Activated T-helper 1 cell treated with Interleukin-2 at 50 U/mL for 16 hours (primary cell): ENCODE data around the gene GPR61.

Experiments
- DNase-seq: peaks from one replicate; pipeline ENCODE4 v3.0.0-alpha.2; 2020; ENCODE audit warnings: low read depth

Gene GPR61

DNA sequence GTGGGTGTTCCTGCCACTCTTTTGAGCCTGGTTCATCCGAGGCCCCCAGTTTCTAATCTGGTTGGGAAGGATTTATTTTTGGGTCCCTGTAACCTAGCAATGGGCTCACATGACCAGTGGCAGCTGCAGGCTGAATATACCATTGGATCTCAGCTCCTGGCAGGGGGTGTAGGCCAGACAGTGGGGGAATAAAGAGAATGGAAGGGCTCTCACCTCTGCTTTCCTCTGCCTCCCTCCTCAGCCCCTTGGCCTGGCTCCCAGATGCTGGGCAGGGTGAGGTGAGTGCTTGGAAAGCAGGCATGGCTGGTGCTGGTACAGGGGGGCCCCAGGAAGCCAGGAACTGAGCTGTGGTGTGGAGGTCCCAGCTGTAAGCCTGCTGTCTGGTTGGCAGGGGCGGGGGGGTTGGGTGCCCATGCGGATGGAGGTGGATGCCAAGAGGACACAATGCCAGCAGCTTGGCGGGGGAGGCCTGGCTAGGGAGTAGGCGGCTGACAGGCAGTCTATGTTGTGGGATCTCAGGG lies 3.6 kb upstream of the GPR61 start:
- DNase-seq, result no peak

DNA sequence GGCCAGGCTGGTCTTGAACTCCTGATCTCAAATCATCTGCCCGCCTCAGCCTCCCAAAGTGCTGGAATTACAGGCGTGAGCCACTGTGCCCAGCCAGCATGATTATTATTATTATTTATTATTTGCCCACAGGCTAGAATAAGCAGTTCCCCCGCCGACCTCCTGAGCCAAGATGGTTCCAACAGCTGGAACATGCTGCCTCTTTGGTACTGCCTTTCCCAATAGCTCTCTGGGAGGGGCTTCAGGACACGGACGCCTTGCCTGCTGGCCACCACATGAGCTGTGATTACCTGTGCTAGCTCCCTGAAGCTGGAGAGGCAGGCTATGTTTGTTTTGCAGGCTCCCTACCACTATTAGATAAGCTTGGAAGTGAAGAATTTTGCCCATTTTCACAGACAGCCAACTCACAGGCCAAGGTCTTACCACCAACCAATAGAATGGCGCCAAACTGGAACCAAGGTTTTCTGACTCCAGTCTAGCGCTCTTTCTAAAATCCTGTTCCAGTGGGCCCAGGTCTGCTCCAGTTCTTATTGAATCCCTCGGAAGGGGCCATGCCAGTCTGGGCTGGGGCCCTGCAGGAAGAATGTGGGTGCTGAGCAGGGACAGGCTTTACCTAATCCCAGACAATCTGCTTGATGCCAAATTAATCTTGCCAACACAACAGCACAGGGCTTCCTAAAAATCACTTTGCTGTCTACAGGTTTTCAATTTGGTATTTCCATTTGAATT lies 2.1 kb upstream of the GPR61 start:
- no peak for DNase-seq

DNA sequence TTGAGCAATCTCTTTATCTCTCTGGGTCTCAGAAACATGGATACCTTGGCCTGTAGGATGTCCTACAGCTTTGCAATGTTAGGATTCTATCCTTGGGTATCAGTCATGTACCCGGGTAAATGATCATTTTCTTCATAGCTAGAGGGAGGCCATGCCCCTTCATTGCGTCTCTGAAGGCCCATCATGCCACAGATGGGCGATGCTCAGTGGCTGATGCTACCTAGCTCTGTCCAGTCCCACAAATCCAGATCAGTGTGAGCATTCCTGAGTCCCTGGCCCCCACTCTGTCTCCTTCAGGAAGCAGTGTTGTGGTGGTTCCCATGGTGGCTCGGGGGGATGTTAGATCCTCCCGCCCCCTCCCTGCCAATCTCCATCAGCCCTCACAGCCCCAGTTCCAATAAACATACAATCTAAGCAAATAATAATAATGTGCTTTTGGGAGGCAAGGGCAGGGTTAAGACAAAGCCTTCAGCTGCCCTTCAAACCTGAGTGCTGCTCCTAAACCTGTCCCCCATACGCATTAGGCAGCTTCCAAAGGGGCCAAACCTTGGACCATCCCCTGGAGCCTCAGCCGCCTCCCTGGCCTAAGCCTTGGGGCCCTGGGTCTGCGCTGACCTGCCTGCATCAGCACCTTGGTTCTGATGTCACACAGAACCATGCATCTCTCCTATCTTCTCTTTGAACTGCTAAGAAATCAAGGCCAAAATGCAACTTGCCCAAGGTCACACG lies 681 bp upstream of the GPR61 start:
- no peak for DNase-seq

DNA sequence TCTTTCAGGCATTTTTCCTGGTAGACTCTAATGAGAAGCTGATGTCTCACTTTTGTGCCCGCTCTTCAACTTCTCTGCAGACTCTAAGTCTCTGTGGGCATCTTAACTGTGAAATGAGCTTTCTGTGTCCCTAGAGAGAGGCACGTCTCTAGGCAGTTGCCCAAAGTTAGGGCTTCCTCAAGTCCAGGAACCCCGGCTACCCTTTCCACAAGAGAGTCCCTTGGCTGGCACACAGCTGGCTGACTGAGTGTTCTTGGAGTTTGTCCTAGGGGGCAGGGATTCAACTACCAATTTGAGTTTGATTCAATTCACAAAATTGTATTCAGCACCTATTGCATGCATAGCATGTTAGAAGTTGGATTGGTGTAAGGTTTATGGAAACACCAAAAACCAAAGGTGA lies 1.4 kb downstream of the GPR61 start:
- DNase-seq, result no peak

DNA sequence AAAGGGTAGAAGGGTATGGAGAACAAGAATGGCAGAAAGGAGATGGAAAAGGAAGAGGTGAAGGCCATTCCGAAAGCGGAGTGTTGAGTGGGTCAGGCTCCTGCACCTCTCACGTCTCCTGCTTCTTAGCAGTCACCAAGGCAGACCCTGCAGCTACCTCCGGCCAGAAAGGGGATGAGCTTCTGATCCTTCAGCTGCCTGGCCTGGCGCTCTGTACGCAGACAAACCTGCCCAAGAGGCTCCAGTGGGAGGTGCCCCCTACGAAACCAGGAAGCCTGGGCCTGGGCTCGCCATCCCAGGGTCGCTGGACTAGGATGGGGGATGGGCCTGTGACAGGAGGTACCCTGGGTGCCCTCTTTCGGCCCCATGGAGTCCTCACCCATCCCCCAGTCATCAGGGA lies 3.0 kb downstream of the GPR61 start:
- no peak for DNase-seq

DNA sequence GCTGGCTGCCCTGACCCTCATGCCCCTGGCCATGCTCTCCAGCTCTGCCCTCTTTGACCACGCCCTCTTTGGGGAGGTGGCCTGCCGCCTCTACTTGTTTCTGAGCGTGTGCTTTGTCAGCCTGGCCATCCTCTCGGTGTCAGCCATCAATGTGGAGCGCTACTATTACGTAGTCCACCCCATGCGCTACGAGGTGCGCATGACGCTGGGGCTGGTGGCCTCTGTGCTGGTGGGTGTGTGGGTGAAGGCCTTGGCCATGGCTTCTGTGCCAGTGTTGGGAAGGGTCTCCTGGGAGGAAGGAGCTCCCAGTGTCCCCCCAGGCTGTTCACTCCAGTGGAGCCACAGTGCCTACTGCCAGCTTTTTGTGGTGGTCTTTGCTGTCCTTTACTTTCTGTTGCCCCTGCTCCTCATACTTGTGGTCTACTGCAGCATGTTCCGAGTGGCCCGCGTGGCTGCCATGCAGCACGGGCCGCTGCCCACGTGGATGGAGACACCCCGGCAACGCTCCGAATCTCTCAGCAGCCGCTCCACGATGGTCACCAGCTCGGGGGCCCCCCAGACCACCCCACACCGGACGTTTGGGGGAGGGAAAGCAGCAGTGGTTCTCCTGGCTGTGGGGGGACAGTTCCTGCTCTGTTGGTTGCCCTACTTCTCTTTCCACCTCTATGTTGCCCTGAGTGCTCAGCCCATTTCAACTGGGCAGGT lies 3.8 kb downstream of the GPR61 start:
- no peak for DNase-seq

DNA sequence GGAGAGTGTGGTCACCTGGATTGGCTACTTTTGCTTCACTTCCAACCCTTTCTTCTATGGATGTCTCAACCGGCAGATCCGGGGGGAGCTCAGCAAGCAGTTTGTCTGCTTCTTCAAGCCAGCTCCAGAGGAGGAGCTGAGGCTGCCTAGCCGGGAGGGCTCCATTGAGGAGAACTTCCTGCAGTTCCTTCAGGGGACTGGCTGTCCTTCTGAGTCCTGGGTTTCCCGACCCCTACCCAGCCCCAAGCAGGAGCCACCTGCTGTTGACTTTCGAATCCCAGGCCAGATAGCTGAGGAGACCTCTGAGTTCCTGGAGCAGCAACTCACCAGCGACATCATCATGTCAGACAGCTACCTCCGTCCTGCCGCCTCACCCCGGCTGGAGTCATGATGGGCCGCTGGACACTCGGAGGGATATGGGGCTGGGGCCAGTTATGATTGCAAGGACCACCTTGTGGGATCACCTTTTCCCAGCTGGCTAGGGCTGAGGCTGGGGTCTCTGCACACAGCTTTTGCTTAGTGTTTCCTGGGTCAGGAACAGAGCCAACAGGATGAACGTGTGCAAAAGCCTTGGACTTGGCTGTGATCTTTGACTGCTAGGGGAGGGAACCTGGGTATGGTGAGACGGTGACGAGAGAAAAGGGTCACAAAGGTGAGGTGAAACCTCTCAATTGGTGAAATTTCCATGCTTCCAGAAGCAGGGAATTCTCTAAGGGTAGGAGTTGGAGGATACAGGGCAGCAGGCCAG lies 4.5 kb downstream of the GPR61 start:
- no peak for DNase-seq

DNA sequence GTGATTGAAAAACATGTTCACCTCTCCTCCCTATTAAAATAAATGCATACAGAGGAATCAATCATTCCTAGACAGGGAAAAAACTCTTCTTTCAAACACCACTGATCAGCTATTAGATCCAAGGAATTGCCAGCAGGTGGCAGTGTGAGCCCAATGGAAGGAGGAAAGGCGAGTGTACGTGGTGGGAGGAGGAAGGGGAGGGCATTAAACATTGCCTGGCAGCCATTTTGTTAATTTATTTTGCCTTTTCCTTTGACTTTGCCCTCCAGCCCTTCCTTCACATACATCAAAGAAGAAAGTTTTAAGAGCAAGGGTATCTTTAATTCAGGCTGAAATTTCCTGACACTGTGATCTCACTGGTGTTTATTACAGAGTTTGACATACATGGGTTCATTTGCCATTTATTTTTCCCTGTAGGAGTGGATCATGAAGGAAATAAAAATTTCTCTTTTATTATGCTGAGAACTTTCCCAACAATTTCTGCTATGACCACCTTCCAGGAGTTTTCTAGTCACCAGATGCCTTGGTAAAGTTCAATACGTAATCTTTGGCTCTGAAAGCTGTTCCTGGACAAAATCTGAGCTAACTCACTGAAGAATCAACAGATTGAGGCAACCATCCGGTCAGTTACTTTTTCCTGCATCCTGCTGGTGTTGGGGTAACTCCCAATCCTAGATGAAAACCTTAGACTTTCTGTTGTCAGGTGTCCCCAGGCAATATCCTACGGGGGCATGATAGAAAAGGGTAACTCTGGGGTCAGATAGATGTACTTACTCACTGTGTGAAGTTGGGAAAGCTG lies 6.8 kb downstream of the GPR61 start:
- DNase-seq, result peak; percentile 77

DNA sequence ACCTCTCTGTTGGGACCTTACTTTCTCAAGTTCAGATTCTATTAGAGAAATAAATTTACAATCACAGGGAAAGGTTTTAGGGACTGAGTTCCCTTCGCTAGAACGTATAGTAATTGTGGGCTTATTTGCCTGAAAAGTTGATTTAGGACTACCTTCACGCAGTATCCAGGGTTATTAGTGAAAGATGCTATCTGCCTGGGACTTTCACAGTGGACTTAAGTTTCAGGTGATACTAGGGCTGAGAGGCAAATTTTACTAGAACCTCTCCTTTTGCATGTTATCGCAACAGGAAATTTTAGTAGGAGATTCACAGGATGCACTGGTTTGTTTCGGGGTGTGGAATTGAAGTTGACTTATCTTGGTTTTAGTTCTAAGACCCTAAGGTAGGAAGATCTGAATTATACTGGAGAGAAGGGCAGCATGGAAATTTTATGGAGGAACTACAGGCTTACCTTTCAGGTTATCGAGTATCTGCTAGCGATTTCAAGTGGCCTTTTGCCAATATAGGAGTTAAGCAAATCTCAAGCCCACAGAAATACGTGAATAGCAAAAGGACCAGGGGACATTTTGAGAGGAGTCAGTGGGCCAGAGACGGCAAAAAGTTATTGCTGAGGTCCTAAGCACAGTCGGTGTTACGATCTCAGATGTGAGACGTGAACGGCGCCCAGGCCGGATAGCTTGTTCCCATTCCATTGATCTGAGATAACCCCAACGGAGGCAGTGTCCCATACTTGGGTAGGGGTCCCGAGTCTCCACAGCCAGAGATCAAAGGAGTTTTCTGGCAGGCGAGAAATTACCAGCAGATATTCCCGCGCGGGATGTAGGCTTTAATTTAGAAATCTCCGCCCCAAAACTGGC lies 8.0 kb downstream of the GPR61 start:
- DNase-seq, result no peak

DNA sequence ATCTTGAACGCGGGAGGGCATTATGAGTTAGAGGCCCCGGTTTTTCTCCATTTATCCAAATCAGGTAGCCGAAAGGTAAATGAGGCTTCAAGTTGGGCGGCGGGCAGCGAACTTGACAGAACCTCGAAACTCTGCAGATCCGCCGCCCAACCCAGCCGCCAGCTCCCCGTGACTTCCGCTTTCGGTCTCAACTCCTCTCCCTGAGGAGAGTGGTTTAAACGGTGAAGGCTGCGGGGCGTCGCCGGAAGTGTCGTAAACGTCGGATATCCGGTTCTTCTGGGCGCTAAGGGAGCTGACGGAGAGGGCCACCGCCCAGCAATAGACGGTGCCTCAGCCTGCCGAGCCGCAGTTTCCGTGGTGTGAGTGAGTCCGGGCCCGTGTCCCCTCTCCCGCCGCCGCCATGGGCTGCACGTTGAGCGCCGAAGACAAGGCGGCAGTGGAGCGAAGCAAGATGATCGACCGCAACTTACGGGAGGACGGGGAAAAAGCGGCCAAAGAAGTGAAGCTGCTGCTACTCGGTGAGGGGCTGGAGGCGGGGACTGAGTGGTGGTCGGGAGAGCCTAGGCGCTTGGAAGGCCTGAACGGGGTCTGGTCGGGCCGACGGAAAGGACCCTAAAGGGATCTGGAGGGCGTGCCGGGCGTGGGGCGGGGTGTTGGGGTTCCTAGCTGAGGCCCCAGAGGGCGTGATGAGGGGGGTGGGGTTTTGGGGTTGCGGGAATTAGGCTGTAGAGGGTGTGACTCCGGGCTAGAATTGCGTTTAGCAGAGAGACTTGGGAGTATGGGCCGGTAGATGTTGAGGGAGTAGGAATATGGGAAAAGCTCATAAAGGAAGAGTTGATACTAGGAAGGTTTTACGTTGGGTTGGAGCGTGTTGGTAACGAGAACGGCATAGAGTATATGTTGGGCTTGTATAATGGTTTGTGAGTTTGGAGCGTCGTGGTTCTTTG lies 8.9 kb downstream of the GPR61 start, which contains the start of gene GNAI3:
GNAI3 (plus strand) TSS at position 295 of the 947 bp plus-strand sequence; CDS start at position 401, 106 bp downstream.
- DNase-seq, result peak; percentile 93

DNA sequence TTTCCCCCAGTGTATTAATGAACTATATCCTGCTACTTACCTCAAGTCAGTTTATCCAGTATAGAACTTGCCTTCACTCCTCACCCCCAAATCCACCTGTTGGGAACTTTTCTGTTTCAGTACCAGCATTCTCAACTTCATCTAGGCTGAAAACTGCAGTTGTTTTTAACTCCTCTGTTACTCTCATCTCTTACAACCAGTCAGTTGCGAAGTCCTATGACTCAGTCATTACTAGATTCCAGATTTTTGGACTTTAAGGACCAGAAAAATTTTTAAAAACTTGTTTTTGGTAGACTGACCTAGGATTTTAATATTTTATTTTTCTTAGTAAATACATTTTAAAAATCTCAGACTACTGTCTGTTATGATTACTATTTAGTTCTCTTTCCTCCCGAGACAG lies 16.9 kb downstream of the GPR61 start:
- DNase-seq, result no peak

DNA sequence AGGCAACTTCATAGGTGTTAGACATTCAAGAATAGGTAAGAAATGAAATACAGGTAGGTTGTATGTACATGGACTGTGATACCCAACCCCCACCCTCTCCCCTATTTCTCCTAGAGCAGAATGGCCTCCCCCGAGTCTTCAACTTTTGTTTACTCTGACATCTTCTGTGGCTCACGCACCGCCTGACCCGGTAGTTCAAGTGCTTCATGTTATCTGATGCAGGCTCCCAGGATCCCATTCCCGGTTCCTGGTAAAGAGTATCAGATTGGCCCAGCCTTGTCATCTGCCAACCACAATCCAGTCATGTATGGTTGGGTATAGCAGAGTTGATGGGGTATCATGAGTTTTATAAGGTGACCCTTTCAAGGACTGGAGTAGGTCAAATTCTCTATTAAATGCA lies 17.8 kb downstream of the GPR61 start:
- no peak for DNase-seq

DNA sequence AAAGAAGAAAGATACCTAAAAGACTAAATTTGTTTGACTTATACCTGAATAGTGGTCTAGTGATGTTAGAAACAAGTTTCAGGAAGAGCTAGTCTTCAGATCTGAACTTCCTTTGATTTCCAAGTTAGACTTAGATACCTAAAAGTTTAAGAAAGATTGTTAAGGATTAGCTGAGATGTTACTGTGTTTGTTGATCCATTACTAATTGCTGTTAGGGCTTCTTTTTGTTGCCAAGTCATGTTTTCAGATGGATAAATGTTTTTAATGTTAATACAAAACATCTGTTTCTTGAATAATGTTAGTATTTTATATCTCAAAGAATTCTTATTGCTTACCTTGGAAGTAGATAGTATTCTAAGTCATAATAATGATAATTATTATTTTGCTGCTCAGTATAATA lies 20.3 kb downstream of the GPR61 start:
- DNase-seq, result no peak

DNA sequence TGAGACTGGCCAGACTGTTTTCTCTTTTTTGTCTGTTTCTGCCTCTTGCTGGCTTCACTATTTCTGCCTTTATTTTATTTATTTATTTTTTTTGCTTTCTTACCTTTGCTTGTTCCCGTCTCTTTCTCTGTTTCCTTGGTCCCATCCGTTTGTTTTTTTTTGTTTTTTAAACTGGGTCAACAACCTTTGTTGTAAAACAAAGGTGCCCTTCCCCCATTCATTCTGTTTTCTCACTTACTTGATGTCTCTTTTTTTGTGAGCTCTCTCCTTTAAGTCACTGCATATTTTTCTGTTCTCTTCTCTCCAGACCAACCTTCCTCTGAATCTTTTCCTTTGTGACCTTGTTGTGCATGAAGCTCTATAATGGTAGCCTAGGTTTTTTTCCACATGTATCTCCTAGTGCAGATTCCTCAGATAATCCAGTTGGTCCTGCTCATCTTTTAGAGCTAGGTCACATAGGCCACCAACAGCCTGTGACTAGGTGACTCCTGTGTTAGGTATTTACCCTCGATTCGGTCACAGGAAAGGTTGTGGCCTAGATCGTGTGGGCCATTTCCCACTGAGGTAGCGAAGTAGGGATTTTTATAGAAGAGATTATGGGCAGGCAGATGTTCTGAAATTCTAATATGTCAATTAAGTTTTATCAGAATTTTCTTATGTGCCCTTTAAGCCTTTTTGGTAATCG lies 24.7 kb downstream of the GPR61 start:
- no peak for DNase-seq

DNA sequence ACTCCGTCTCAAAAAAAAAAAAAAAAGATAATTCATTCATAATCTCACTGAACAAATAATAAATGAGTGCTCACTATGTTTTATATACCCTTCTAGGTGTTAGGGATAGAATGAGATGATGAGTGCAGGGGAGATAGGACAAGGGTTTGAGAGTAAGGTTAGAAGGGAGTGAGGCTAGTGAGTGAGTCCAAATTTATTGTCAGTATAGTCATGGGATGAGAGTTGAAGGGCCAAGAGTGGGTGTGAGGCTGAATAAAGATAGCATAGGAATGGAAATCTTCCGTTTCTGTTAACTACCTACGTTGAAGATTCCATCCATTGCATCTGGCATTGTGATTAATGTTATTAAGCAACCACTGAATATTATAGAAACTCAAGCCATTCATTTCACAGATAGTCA lies 25.6 kb downstream of the GPR61 start:
- DNase-seq, result no peak

DNA sequence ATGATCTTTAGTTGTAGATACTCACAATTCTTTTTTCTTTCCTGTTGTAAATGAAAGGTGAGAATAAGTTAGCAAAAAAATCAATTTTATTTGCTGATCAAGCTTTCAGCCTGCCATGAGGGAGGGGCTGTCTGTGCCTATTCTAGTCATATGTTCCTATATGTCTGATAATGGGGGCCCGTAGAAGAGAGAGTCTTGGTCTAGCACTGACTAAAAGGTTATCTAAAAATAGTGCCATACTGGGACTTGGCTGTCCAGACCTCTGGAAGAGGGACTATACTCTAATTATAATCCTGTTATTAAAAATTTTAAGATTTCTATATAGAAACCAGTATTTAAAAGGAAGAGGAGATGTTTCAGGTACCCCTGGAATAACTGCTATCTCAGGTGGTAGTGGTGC lies 27.3 kb downstream of the GPR61 start:
- no peak for DNase-seq

DNA sequence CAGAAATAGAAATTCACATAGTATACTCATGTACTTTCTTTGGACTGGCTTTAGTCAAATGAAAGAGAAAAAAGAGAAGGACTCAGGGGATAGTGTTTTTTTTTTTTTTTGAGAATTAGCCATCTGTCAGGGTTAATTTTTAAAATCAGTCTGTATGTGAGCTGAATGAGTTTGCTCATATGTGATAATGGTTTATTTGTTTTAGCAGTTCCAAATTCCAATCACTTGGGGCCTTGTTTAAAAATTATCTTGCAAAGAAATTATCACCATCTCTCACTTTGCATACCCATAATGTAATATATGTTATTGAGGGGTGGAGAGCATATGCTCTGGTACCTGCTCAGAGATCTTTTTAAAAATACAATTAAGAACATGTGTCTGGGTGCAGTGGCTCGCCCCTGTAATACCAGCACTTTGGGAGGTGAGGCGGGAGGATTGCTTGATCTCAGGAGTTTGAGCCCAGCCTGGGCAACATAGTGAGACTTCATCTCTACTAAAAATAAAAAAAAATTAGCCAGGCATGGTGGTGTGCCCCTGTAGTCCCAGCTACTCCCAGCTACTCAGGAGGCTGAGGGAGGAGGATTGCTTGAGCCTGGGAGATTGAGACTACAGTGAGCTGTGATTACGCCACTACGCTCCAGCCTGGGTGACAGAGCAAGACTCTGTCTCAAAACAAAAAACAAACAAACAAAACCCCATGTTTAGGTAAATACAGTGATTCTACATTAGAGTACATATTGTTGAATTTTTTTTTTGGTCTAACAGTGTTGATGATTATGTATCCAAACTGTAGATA lies 28.4 kb downstream of the GPR61 start:
- DNase-seq, result no peak

DNA sequence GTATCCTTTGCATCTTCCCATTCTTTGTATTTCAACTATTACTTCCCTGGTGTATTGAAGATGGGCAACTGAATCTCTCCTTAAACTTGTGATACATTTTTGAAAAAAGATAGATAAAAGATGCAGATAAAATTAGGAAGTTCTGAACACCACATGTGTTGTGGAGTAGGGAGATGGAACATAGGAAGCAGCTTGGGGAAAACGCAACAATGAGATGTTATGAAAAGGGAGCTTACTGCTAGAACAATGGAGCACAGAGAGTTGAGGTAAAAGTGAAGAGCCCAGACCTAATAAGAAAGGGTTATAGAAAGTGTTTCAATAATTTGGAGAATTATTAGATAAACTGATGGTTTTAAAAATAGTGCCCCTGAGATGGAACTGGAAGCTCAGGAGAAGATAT lies 29.7 kb downstream of the GPR61 start:
- no peak for DNase-seq
